ENCODE data around the gene PLA1A.
"Not testable (repeated sequence)": the region's sequence is repeated elsewhere in the genome, so short reads cannot be mapped to it uniquely, and the experiment has no call there.

The PLA1A gene

GRCh38 chr3:119575507-119575906 lies 22.2 kb upstream of the PLA1A start:
- no peak for DNase-seq (ENCODE audit: low read depth in 3 of 3, low spot score in 1 of 3)

- peak in 1 of 3 donors; percentile 38 for DNase-seq (ENCODE audit: low read depth in 3 of 3, low spot score in 1 of 3)
Measured at GRCh38 chr3:119579366-119580066, 18.2 kb upstream of the PLA1A start, which contains the start of gene ADPRH. TSS of gene ADPRH (plus strand) at chr3:119579492. CDS start at chr3:119582170, 2,678 bp downstream.

DNA sequence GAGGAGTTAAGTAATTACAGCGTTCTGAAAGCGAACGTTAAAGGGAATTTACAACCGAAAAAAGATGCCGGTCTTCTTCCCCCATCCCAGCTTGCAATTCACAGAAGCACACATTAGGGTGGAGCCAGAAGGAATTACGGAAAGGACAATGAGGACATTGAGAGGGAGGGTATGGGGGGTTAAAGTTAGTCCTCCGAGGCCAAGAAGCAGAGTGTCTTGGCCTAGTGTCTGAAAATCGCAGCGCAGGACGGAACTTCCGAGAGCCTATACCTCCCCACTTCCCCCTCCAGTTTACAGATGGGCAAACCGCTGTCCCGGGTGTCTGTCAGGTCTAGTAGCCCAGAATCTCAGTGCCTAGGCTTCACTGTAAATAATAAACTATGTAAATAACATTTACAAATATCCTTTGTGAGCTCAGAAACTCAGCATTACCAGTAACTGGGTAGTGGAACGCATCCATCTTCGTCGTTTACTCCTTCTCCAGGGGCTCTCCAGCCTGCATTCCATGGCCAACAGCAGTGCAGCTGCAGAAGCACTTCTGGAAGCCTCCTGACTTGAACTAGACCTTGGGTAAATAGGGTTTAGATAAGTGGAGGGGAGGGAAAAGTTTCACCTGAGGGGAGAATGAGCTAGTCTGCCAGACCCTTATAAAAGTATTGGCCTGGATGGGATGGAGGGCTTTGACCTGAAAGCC lies 17.5 kb upstream of the PLA1A start:
- DNase-seq (ENCODE audit: low read depth in 3 of 3, low spot score in 1 of 3): no peak

GRCh38 chr3:119582178-119582577 lies 15.5 kb upstream of the PLA1A start:
- DNase-seq (ENCODE audit: low read depth in 3 of 3, low spot score in 1 of 3): no peak

- no peak for DNase-seq (ENCODE audit: low read depth in 3 of 3, low spot score in 1 of 3)
Measured at GRCh38 chr3:119585208-119585607, 12.5 kb upstream of the PLA1A start.

DNA sequence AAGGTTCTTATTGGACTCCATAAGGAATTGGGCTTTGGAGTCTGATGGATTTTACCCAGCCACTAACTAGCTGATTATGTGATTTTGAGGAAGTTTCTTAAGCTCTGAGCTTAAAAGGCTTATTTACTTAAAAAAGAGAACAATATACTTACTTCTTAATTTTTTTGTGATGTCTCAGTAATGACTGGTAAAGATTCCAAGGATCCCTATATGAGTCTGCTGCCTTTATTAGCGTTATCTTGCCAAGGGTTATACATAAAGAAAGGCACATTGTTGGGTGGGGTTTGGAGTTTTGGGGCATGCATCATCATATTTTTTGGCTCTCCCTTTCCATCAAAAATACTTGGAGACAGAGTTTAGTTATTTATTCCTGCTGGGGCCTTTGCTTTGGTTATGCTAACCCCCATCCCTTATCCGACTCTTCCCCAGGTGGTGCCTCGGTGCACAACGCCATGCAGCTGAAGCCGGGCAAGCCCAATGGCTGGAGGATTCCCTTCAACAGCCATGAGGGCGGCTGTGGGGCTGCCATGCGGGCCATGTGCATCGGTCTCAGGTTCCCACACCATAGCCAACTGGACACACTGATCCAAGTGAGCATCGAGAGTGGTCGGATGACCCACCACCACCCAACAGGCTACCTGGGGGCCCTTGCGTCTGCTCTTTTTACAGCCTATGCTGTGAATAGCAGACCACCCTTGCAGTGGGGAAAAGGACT lies 11.7 kb upstream of the PLA1A start:
- no peak for DNase-seq (ENCODE audit: low read depth in 3 of 3, low spot score in 1 of 3)

GRCh38 chr3:119586733-119587172 lies 10.9 kb upstream of the PLA1A start:
- DNase-seq (ENCODE audit: low read depth in 3 of 3, low spot score in 1 of 3): no peak

DNA sequence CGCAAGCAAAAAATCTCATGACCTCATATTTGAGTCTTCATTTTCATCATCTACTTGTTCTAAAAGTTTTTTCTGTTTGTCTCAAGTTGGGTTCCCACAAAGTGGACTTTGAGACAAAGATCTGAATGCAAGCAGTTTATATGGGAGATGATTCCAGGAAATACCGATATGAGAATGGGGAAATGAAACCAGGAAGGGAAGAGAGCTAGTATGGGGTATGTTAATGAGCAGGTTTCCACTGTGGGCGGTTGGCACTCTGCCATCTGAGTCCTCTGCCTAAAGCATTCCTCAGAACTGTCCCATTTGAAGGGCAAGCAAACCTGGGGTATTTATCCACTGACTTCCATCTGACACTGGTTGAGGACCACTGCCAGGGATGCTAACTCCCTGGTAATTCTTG lies 9.6 kb upstream of the PLA1A start:
- DNase-seq (ENCODE audit: low read depth in 3 of 3, low spot score in 1 of 3): no peak

DNA sequence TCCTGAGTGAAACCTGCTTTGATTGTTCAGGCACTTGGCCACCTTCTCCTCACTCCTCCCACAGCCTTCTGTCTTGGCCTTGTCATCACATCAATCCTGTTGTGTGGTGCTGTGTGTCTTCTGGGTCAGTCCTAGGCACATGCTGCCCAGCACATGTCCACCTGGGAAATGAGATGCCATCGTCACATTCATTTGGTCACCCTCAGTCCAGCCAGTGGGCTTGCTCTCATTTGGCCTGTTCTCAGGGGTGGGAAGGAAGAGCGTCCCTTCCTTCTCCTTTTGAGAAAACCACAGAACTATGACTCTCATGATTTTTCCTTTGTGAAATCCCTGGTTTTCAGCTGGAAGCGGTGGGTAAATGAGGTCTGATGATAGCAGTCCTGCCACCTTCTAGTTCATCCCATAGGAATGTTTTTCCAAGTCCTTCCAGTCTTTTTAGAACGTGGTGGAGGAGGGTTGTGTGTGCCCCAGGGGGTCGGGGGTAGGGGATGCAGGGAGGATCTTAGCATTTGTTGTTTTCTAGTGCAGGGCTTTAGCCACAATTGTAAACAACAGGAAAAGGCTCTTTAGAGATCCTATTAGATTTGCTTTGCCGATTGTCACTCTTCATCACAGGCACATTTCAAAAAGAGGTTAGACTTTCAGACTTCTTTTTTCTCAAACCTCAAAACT lies 8.4 kb upstream of the PLA1A start:
- no peak for DNase-seq (ENCODE audit: low read depth in 3 of 3, low spot score in 1 of 3)

GRCh38 chr3:119590706-119591105 lies 7.0 kb upstream of the PLA1A start:
- no peak for DNase-seq (ENCODE audit: low read depth in 3 of 3, low spot score in 1 of 3)

GRCh38 chr3:119592861-119593260 lies 4.8 kb upstream of the PLA1A start:
- DNase-seq (ENCODE audit: low read depth in 3 of 3, low spot score in 1 of 3): no peak

DNA sequence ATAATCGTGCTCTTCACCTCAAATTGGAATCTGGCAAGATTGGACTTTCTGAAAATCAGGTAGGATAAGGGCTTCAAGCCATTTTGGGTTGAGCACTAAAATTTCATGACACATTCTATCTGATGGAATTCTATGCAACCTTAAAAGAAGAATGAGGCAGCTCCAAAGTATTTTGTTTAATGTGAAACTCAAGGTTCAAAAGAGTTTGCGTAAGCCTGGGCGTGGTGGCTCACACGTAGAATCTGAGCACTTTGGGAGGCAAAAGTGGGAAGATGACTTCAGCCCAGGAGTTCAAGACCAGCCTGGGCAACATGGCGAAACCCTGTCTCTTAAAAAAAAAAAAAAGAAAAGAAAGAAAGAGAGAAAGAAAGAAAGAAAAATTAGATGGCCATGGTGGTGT lies 3.6 kb upstream of the PLA1A start:
- DNase-seq (ENCODE audit: low read depth in 3 of 3, low spot score in 1 of 3): no peak

DNA sequence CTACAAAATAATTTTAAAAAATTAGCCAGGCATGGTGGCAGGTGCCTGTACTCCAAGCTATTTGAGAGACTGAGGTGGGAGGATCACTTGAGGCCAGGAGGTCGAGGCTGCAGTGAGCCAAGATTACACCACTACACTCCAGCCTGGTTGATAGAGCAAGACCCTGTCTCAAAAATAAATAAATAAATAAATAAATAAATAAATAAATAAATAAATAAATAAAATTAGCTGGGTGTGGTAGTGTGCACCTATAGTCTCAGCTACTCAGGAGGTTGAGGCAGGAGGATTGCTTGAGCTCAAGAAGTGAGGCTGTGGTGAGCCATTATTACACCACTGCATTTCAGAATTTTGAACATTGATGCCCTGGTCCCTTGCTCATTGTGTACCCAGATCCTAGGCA lies 2.8 kb upstream of the PLA1A start:
- DNase-seq (ENCODE audit: low read depth in 3 of 3, low spot score in 1 of 3): not testable (repeated sequence)

DNA sequence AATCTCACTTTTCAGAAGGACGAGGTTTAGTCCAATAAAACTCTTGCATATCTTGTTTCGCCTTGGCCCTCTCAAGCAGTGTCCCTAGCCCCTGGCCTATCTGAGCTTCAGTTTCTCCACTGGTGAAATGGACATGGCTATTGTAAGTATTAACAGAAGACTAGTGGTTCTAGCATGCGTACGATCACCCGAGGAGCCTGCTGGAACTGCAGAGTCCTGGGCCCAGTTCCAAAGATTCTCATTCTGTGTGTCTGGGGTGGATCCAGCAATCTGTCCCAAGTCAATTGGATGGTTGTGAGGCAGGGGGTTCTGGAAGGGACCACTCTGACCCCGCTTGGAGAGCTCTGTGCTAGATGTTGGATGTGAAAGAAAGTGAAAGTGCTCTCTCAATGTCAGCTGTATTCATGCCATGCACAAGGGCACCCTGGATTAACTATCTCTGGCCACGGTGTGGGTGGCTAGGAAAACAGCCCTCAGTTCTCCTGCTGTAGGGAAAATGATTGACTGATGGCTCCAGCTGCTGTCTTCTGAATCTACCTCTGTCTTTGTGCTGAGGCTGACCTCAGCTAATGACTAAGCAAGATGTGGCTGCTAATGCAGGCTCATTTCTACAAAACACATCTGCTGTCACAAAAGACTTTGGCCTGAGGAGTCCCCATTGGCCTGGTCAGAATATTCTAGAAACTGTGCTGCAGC lies 1.9 kb upstream of the PLA1A start:
- no peak for DNase-seq (ENCODE audit: low read depth in 3 of 3, low spot score in 1 of 3)

GRCh38 chr3:119596398-119596797 lies 1.3 kb upstream of the PLA1A start:
- DNase-seq (ENCODE audit: low read depth in 3 of 3, low spot score in 1 of 3): no peak

GRCh38 chr3:119598410-119599098 lies 869 bp downstream of the PLA1A start:
- DNase-seq (ENCODE audit: low read depth in 3 of 3, low spot score in 1 of 3): no peak

DNA sequence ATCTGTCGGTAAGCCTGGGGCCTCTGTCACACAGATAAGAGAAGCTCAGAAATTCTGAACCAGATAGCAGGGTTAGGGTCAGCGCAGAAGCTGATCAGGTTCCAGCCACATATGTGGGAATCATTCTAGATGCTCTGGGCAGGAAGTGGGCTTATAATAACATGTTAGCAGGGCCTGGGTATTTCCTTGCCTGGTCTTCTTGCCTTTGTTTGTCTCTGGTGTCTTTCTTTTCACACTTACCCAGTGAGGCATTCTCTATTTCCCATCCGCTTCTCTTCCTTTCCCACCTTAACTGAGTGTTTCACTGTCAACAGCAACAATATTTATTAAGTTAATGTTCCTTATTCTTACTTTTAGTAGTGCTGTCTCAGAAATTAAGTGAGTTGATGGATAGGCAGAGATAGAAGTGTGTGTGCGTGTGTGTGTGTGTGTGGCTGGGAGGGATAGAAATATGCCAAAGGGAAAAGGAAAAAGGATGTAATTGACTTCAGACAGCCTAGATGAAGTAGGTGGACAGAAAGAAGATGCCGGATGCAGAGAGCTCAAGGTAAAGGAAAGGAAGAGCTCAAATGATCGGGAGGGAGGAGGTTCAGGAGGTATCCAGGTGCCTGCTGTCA lies 2.0 kb downstream of the PLA1A start:
- DNase-seq (ENCODE audit: low read depth in 3 of 3, low spot score in 1 of 3): no peak

GRCh38 chr3:119600732-119601131 lies 3.0 kb downstream of the PLA1A start:
- DNase-seq (ENCODE audit: low read depth in 3 of 3, low spot score in 1 of 3): no peak

DNA sequence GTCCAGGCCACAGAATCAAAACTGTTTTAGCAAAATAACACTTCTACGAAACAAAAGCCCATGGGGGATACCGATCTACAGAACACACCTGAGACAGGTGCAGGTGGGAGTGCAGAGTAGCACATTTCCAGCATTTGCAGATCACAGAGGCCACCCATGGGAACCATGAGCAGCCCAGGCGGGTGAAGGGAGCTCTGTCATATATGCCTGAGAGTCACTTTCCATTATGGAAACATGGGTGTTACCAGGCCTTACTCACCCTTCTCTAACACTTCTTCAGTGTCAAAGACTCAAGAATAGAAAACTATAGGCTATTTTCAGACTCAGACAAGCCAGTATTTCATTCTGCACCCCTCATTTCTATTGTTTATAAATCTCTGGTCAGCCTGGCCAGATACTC lies 3.5 kb downstream of the PLA1A start:
- DNase-seq (ENCODE audit: low read depth in 3 of 3, low spot score in 1 of 3): no peak

DNA sequence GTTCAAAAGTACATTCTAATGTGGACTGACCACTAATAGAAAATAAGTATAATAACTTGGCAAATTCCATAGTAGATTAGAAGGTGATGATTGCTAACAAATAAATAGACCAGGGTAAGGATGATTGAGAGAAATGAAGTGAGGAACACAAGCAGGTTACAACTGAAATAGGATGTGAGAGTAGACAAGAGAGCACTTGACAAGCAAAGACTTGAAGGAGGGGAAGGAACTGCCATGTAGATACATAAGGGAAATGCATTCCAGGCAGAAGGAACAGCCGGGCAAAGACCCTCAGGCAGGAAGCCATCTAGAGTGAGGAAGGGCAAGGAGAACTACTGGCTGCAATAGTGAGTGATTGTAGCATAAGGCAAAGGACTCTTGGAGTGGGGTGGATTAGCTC lies 5.0 kb downstream of the PLA1A start:
- DNase-seq (ENCODE audit: low read depth in 3 of 3, low spot score in 1 of 3): no peak
